Measurements from ENCODE around the gene PGBD5.

GRCh38 chr1:230337266-230337665 lies 88.9 kb downstream of the PGBD5 start:
- no peak for TF ChIP-seq CTCF (IDR thresholded peaks at IDR 0.05)
- TF ChIP-seq TCF12 (IDR thresholded peaks at IDR 0.05): no peak
- TF ChIP-seq SMC3 (IDR thresholded peaks at IDR 0.05; ENCODE audit: low read depth, low read length): no peak
- TF ChIP-seq POLR2AphosphoS5 (IDR thresholded peaks at IDR 0.05; ENCODE audit: low read depth, low read length): no peak
- no peak for TF ChIP-seq TAF1 (IDR thresholded peaks at IDR 0.05; ENCODE audit: borderline replicate concordance, low read depth, low read length)
- no peak for TF ChIP-seq EZH2phosphoT487 (IDR thresholded peaks at IDR 0.05; ENCODE audit: borderline replicate concordance, low read depth)

All from SK-N-SH (cell line).